ENCODE measurements around the gene MED12L.

- TF ChIP-seq POLR2A (IDR thresholded peaks at IDR 0.05) = no peak
- TF ChIP-seq CTCF (IDR thresholded peaks at IDR 0.05) = no peak
- no peak for TF ChIP-seq POLR2AphosphoS5 (IDR thresholded peaks at IDR 0.05)
These were observed 179.1 kb downstream of the MED12L start for GRCh38 chr3:151264605-151265004.
